WERI-Rb-1 (cell line): ENCODE data around the gene CIITA.

Source experiments
- DNase-seq: peaks from one replicate; pipeline ENCODE4 v3.0.0-alpha.2; 2020
- H3K27ac ChIP-seq: fragments of 250-450 bp; sonication (Bioruptor Pico); 2 replicates; pipeline ENCODE4 v1.5.1; 2020; ENCODE audit warnings: mild to moderate bottlenecking, moderate library complexity
- H3K27me3 ChIP-seq: fragments of 250-450 bp; sonication (Bioruptor Pico); 2 replicates; pipeline ENCODE4 v1.5.1; 2021; ENCODE audit warnings: mild to moderate bottlenecking, low read depth, moderate library complexity; ENCODE audit not compliant: insufficient read depth, severe bottlenecking
- H3K36me3 ChIP-seq: fragments of 250-450 bp; sonication (Bioruptor Pico); 2 replicates; pipeline ENCODE4 v1.5.1; 2020; ENCODE audit warnings: mild to moderate bottlenecking, moderate library complexity
- H3K4me3 ChIP-seq: 2 replicates; pipeline ENCODE4 v1.5.1; 2011; ENCODE audit warnings: low read depth, mild to moderate bottlenecking, control low read depth, low read length
- H3K9me3 ChIP-seq: fragments of 250-450 bp; sonication (Bioruptor Pico); 2 replicates; pipeline ENCODE4 v1.5.1; 2021; ENCODE audit warnings: mild to moderate bottlenecking, moderate library complexity; ENCODE audit not compliant: severe bottlenecking
- TF ChIP-seq, protein P1 (sequence below): IDR thresholded peaks from 2 replicates; pipeline ENCODE4 v1.5.1; 2011; ENCODE audit warnings: low read depth, mild to moderate bottlenecking, control low read depth, inconsistent platforms, low read length

The CIITA gene

DNA sequence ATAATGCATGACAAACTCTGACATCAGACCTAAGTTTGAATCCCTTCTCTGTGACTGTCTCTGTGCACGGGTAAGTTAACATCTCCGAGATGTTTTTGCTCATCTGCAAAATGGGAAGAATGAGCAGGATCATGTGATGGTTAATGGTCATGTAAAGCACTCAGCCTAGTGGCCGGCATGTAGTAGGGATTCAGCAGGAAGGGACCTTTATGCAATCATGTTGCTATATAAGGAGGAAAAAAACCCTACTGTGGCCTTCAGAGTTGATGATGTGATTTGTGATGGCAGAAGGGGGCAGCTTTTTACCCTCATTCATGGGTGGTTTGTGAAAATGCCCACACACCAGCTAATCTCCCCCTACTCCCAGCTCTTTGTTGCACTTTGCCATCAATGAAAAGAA is 91.5 kb downstream of the CIITA start:
- Histone ChIP-seq H3K27ac (no peak overlapping the region), H3K36me3 (peaks cover 43% of the 10 kb centered on the region), H3K4me3 (no peak overlapping the region), H3K27me3 (no peaks in the 10 kb centered on the region), H3K9me3 (no peaks in the 10 kb centered on the region)
- TF ChIP-seq, protein P1, sequence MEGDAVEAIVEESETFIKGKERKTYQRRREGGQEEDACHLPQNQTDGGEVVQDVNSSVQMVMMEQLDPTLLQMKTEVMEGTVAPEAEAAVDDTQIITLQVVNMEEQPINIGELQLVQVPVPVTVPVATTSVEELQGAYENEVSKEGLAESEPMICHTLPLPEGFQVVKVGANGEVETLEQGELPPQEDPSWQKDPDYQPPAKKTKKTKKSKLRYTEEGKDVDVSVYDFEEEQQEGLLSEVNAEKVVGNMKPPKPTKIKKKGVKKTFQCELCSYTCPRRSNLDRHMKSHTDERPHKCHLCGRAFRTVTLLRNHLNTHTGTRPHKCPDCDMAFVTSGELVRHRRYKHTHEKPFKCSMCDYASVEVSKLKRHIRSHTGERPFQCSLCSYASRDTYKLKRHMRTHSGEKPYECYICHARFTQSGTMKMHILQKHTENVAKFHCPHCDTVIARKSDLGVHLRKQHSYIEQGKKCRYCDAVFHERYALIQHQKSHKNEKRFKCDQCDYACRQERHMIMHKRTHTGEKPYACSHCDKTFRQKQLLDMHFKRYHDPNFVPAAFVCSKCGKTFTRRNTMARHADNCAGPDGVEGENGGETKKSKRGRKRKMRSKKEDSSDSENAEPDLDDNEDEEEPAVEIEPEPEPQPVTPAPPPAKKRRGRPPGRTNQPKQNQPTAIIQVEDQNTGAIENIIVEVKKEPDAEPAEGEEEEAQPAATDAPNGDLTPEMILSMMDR, result no peak
- DNase-seq, result no peak

DNA sequence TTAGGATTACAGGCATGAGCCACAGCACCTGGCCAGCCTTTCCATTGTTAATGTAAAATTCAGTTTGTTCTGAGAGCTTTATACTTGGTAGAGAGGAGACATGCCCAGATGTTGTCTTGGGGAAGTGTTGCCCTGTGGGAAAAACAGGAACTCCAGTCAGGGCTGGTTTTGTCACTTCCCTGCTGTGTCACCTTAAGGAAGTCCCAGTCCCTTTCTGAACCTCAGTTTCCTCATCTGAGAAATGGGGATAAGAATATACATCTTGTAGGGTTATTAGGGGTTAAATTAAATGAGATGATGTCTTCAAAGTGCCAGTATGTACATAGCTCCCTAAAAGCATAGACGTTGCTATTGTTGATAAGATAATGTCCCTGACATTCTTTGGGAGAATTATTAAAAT is 92.6 kb downstream of the CIITA start:
- H3K27ac ChIP-seq, result no peak overlapping the region
- no peak overlapping the region for H3K4me3 ChIP-seq
- no peaks in the 10 kb centered on the region for H3K9me3 ChIP-seq
- DNase-seq, result no peak
- no peaks in the 10 kb centered on the region for H3K27me3 ChIP-seq
- H3K36me3 ChIP-seq, result peaks cover 44% of the 10 kb centered on the region
- TF ChIP-seq, protein P1, result no peak

DNA sequence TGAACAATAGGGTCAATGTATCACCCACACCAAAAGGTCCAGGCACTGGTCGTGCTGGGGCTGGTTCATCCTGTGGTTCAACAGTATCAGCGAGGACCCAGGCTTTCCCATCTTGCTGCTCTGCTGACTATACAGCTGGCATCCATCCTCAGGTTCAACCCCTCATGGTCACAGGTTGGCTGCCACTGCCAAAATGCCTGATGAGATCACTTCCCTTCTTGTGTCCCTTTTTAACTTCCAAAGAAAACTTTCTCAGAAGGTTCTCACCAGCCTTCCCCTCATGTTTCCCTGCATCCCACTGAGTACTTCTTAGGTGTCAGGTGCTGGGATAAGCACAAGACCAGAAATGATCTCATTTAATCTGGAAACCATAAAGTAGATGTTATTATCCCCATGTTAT is 93.1 kb downstream of the CIITA start:
- H3K27ac ChIP-seq, result no peak overlapping the region
- TF ChIP-seq, protein P1, result no peak
- H3K36me3 ChIP-seq, result peaks cover 44% of the 10 kb centered on the region
- H3K9me3 ChIP-seq, result no peaks in the 10 kb centered on the region
- H3K27me3 ChIP-seq, result no peaks in the 10 kb centered on the region
- no peak overlapping the region for H3K4me3 ChIP-seq
- no peak for DNase-seq

DNA sequence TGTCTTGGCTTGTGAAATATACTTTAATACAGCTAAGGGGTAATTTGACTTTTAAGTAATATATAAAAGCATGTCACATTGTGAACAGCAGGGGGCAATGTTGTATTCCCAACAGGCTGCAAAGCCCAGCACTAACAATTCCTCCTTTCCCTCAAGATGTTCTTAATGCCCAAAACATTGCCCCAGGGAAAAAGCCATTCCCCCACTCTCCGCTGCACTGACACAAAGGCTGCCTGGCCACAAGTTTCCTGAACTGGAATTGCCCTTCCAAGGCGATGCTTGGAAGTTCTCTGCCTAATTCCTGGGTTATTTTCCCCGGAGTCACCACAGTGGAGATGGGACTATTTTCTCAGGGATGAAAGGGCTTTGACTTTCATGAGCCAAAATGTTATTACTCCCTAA is 94.6 kb downstream of the CIITA start:
- no peak for DNase-seq
- Histone ChIP-seq H3K27me3 (no peaks in the 10 kb centered on the region), H3K4me3 (no peak overlapping the region), H3K36me3 (peaks cover 44% of the 10 kb centered on the region), H3K27ac (no peak overlapping the region; the same call in 1 of the 2 replicates), H3K9me3 (no peaks in the 10 kb centered on the region)
- TF ChIP-seq, protein P1, result peak; percentile 63

DNA sequence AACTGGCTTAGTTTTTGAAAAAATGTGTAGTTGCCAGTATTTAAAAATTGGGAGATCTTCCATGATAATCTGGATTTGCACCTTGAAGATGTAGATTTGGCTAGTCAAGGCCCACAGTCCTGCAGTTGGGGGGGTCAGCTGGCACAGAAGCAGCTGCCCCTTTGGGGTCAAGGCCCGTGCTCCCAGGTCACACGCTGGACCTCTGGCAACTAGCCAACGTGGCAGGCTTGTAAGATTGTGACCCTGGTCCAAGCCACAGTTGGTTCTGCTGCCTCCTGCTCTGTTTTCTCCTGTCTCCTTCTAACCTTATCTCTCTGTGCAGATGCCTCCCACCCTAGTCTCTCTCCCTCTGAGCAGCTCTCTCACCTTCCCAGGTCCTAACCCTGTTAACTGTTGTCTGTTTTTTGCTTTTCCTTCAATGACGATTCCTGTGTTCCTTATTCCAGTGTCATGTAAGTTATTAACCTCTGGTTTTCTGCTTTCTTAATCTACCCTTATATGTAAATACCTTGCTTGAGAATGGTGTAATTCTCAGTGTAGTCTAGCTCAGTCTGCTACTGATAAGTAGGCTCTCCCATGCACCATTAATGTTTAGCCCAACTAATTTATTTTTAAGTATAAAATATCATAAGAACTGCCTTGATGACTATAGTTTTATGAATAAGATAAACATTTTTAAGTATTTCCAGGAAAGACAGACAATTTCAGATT is 95.3 kb downstream of the CIITA start:
- TF ChIP-seq, protein P1, result no peak
- no peak overlapping the region for H3K4me3 ChIP-seq
- no peaks in the 10 kb centered on the region for H3K27me3 ChIP-seq
- DNase-seq, result no peak
- H3K9me3 ChIP-seq, result no peaks in the 10 kb centered on the region
- H3K27ac ChIP-seq, result no peak overlapping the region
- H3K36me3 ChIP-seq, result peaks cover 44% of the 10 kb centered on the region

DNA sequence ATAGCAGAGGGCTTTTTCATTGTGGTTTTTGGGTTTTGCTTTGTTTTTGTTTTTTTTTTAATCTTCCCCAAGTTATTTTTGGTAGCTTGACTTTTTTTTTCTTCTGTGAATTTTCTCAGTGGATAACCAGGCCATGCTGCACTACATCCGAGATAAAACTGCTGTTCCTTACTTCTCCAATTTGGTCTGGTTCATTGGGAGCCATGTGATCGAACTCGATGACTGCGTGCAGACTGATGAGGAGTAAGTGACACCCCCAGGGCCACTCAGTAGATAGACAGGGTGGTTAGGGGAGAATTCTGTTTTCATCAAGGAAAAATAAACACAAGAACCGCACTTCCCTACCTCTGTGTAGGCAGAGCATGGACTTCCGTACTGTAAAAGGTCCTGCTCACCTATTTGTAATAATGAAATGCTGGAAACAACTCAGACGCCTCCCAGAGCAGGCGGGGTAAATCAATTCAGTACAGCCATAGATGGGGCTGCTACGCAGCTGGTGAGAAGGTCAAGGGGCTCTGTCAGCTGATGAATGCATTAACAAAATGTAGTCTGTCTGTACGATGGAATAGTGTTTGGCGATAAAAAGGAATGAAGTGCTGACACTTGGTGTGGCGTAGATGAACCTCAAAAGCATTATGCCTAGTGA is 95.9 kb downstream of the CIITA start:
- TF ChIP-seq, protein P1, result no peak
- H3K27me3 ChIP-seq, result no peaks in the 10 kb centered on the region
- peaks cover 47% of the 10 kb centered on the region for H3K36me3 ChIP-seq
- H3K4me3 ChIP-seq, result no peak overlapping the region
- H3K27ac ChIP-seq, result no peak overlapping the region
- DNase-seq, result no peak
- no peaks in the 10 kb centered on the region for H3K9me3 ChIP-seq
